ENCODE measurements around the gene RSPH10B2. TPM values are rescaled to one million over a fixed set of nuclear protein-coding genes. Genes with fewer than 3 reads are reported as not detected.
"Not testable (repeated sequence)": the region's sequence is repeated elsewhere in the genome, so short reads cannot be mapped to it uniquely, and the experiment has no call there.

The RSPH10B2 gene
- total RNA-seq, 1 experiment from 2014 or later, result 0.33 TPM

- peaks cover 4 to 36% (median 29%) of the 10 kb centered on the region in 3 experiments; a peak in 6 of 7 replicates for H3K36me3 Mint-ChIP-seq (ENCODE audit: insufficient read depth in 1 of 3, low read depth in 3 of 3)
- not testable (repeated sequence) for H2BK12ac ChIP-seq (ENCODE audit: insufficient read length, low read depth, low read length); H3T11ph ChIP-seq (ENCODE audit: low read length); H3K27me3 Mint-ChIP-seq (ENCODE audit: low read depth); DNase-seq; H3K9me3 ChIP-seq (ENCODE audit: control insufficient read depth, low read depth, low read length); H2AFZ ChIP-seq (ENCODE audit: low read length); H3K18ac ChIP-seq (ENCODE audit: insufficient read length, low read depth, low read length); H3K14ac ChIP-seq (ENCODE audit: insufficient read depth, low read length); H3K9ac ChIP-seq (ENCODE audit: extremely low read depth, insufficient read length, low read length); H3K9me3 Mint-ChIP-seq; H3K4me1 Mint-ChIP-seq; H3K23ac ChIP-seq (ENCODE audit: insufficient read length, low read depth, low read length); H3K79me2 ChIP-seq (ENCODE audit: insufficient read depth, low read length); H4K20me1 ChIP-seq (ENCODE audit: control insufficient read depth, insufficient read depth, insufficient read length); H3K4me1 ChIP-seq (ENCODE audit: insufficient read depth, low read length); H3K4ac ChIP-seq (ENCODE audit: low read depth, low read length); H3K27ac ChIP-seq (ENCODE audit: insufficient read length, low read depth, low read length); H2BK120ac ChIP-seq (ENCODE audit: low read depth, low read length, poor library complexity, severe bottlenecking); H2BK15ac ChIP-seq (ENCODE audit: low read depth, low read length); H4K91ac ChIP-seq (ENCODE audit: insufficient read length, low read depth, low read length); H3K79me1 ChIP-seq (ENCODE audit: insufficient read depth, low read depth, low read length, poor library complexity, severe bottlenecking); H3K56ac ChIP-seq (ENCODE audit: insufficient read length, low read depth, low read length); H2BK5ac ChIP-seq (ENCODE audit: insufficient read length, low read length); H3K4me2 ChIP-seq (ENCODE audit: insufficient read depth, insufficient read length, low read length); H3K27me3 ChIP-seq (ENCODE audit: insufficient read depth, low read length); H4K8ac ChIP-seq (replicated peaks; ENCODE audit: insufficient read length, low read depth, low read length); H2BK20ac ChIP-seq (ENCODE audit: low read depth, low read length, poor library complexity, severe bottlenecking); H2AK5ac ChIP-seq (ENCODE audit: insufficient read length, low read length); H3K4me3 Mint-ChIP-seq; H3K23me2 ChIP-seq (ENCODE audit: insufficient read length, low read depth, low read length, poor library complexity, severe bottlenecking); H4K5ac ChIP-seq (ENCODE audit: insufficient read length, low read depth, low read length)
- WGBS (ENCODE audit: extremely low coverage, insufficient read length, low lambda C conversion rate), result no CpG with 5 or more reads among the region's 6 CpGs
- H3K27ac Mint-ChIP-seq, result 0 out of 7 replicates have a peak overlapping the region, but pooled peaks of 1 of the 3 experiments have one; percentile 1
These were observed 67.7 kb downstream of the RSPH10B2 start for GRCh38 chr7:6821622-6822021.

GRCh38 chr7:6825236-6826125 is 71.6 kb downstream of the RSPH10B2 start:
- not testable (repeated sequence) for H3K18ac ChIP-seq (ENCODE audit: insufficient read length, low read depth, low read length); H2AK5ac ChIP-seq (ENCODE audit: insufficient read length, low read length); H3K9ac ChIP-seq (ENCODE audit: extremely low read depth, insufficient read length, low read length); H4K8ac ChIP-seq (replicated peaks; ENCODE audit: insufficient read length, low read depth, low read length); H3K79me2 ChIP-seq (ENCODE audit: insufficient read depth, low read length); H3K4me2 ChIP-seq (ENCODE audit: insufficient read depth, insufficient read length, low read length); H3K4ac ChIP-seq (ENCODE audit: low read depth, low read length); H2BK5ac ChIP-seq (ENCODE audit: insufficient read length, low read length); H2BK15ac ChIP-seq (ENCODE audit: low read depth, low read length); H4K91ac ChIP-seq (ENCODE audit: insufficient read length, low read depth, low read length); H4K5ac ChIP-seq (ENCODE audit: insufficient read length, low read depth, low read length); H3K27ac Mint-ChIP-seq; H2AFZ ChIP-seq (ENCODE audit: low read length); H3K23me2 ChIP-seq (ENCODE audit: insufficient read length, low read depth, low read length, poor library complexity, severe bottlenecking); H2BK12ac ChIP-seq (ENCODE audit: insufficient read length, low read depth, low read length); H3K27me3 ChIP-seq (ENCODE audit: insufficient read depth, low read length); H3K56ac ChIP-seq (ENCODE audit: insufficient read length, low read depth, low read length); H3T11ph ChIP-seq (ENCODE audit: low read length); H2BK20ac ChIP-seq (ENCODE audit: low read depth, low read length, poor library complexity, severe bottlenecking); H3K9me3 Mint-ChIP-seq; H3K23ac ChIP-seq (ENCODE audit: insufficient read length, low read depth, low read length); H3K4me1 Mint-ChIP-seq; H3K27me3 Mint-ChIP-seq (ENCODE audit: low read depth); H3K27ac ChIP-seq (ENCODE audit: insufficient read length, low read depth, low read length); H3K4me1 ChIP-seq (ENCODE audit: insufficient read depth, low read length); H3K79me1 ChIP-seq (ENCODE audit: insufficient read depth, low read depth, low read length, poor library complexity, severe bottlenecking); H3K14ac ChIP-seq (ENCODE audit: insufficient read depth, low read length); DNase-seq; H3K9me3 ChIP-seq (ENCODE audit: control insufficient read depth, low read depth, low read length); H4K20me1 ChIP-seq (ENCODE audit: control insufficient read depth, insufficient read depth, insufficient read length); H2BK120ac ChIP-seq (ENCODE audit: low read depth, low read length, poor library complexity, severe bottlenecking)
- no CpG with 5 or more reads among the region's 42 CpGs for WGBS (ENCODE audit: extremely low coverage, insufficient read length, low lambda C conversion rate)
- Mint-ChIP-seq H3K4me3 (peak overlapping the region; percentile 74 to 83), H3K36me3 (ENCODE audit: insufficient read depth in 1 of 3, low read depth in 3 of 3) (peaks cover 4 to 17% (median 14%) of the 10 kb centered on the region in 3 experiments; a peak in 6 of 7 replicates)

Measured in H9 (cell line).